GM12878 (cell line): ENCODE data around the gene AAMP. TPM values are rescaled to one million over a fixed set of nuclear protein-coding genes. Genes with fewer than 3 reads are reported as not detected.
A peak's percentile ranks its signal among the peaks of the same experiment; 100 is the strongest.

Source experiments
- ATAC-seq: fragments of 200-7000 bp; cut with Tn5 transposase; 3 replicates; pipeline ENCODE4 v1.9.1; 2020; ENCODE audit warnings: mild to moderate bottlenecking, moderate library complexity
- BruUV-seq: library from RNA; stranded (reverse); fragments of 400-500 nt; replicated peaks from 2 replicates; lab custom pipeline; 2021; lab: Mats Ljungman, UMichigan
- CTCF ChIA-PET: fragments of 300-600 bp; sonication (Branson Sonifier 250); formaldehyde crosslinking; extraction: SDS; loops from one replicate; lab custom pipeline; 2021; ENCODE audit warnings: inconsistent platforms; lab: Yijun Ruan, JAX
- POLR2A ChIA-PET: fragments of 350-600 bp; formaldehyde crosslinking; extraction: SDS; loops from one replicate; lab custom pipeline; 2021; ENCODE audit warnings: inconsistent platforms; lab: Charles Lee
- RAD21 ChIA-PET: fragments of 300-600 bp; sonication (Branson Sonifier 250); formaldehyde crosslinking; loops from one replicate; lab custom pipeline; 2023; ENCODE audit warnings: antibody characterized with exemption; ENCODE audit not compliant: unreplicated experiment; lab: Charles Lee
- SMC1A ChIA-PET: fragments of 300-600 bp; sonication (Branson Sonifier 250); formaldehyde crosslinking; loops from one replicate; lab custom pipeline; 2023; ENCODE audit not compliant: unreplicated experiment, uncharacterized antibody; lab: Charles Lee
- DNase-seq: peaks from one replicate; pipeline ENCODE4 v3.0.0-alpha.2; 2011; ENCODE audit warnings: low read depth, low spot score
- FAIRE-seq: peaks from 3 replicates; lab custom pipeline; 2011; peaks lifted over from hg19 to GRCh38; lab: Jason Lieb, UNC
- H2AFZ ChIP-seq: 2 replicates; pipeline ENCODE4 v1.6.0; 2011; ENCODE audit warnings: low read depth, low read length, control low read depth; ENCODE audit not compliant: control insufficient read depth
- H3K27ac ChIP-seq: 2 replicates; pipeline ENCODE4 v1.5.1; 2011; ENCODE audit warnings: control low read depth; ENCODE audit not compliant: control insufficient read depth, insufficient read depth
- H3K27me3 ChIP-seq, 2 experiments: replicated peaks in 1 of 2; 2 replicates each; pipeline versions ENCODE4 v1.6.0 to v1.6.1; 2011; ENCODE audit warnings: low read length in 1 of 2; ENCODE audit not compliant: control insufficient read depth in 2 of 2, insufficient read depth in 2 of 2
- H3K36me3 ChIP-seq, 2 experiments: 2 replicates each; pipeline ENCODE4 v1.5.1; 2011; ENCODE audit warnings: low read length in 1 of 2; ENCODE audit not compliant: control insufficient read depth in 2 of 2, insufficient read depth in 2 of 2
- H3K4me1 ChIP-seq: 2 replicates; pipeline ENCODE4 v1.6.1; 2011; ENCODE audit warnings: mild to moderate bottlenecking, low read length, moderate library complexity, mixed read lengths; ENCODE audit not compliant: control insufficient read depth, insufficient read depth
- H3K4me2 ChIP-seq: 2 replicates; pipeline ENCODE4 v1.6.0; 2011; ENCODE audit warnings: control low read depth; ENCODE audit not compliant: control insufficient read depth, insufficient read depth
- H3K4me3 ChIP-seq: fragments of 200-600 bp; sonication (generic); 2 replicates; pipeline ENCODE4 v1.5.1; 2016
- H3K79me2 ChIP-seq: 2 replicates; pipeline ENCODE4 v1.6.0; 2011; ENCODE audit warnings: low read length; ENCODE audit not compliant: control insufficient read depth, insufficient read depth
- H3K9ac ChIP-seq: 2 replicates; pipeline ENCODE4 v1.8.0; 2011; ENCODE audit warnings: low read length, control low read depth, mixed read lengths; ENCODE audit not compliant: control insufficient read depth, insufficient read depth
- H3K9me3 ChIP-seq: replicated peaks from 3 replicates; pipeline ENCODE4 v1.5.1; 2011; ENCODE audit warnings: mild to moderate bottlenecking, low read length; ENCODE audit not compliant: control insufficient read depth, insufficient read depth
- H4K20me1 ChIP-seq: 2 replicates; pipeline ENCODE4 v1.6.0; 2011; ENCODE audit not compliant: control insufficient read depth, insufficient read depth
- CHD2 ChIP-seq: IDR thresholded peaks from 2 replicates; pipeline ENCODE4 v1.6.1; 2011; ENCODE audit warnings: low read depth, low read length, improper control_type of control experiment, borderline replicate concordance
- IKZF2 ChIP-seq, 2 experiments: fragments of 450-650 bp; IDR thresholded peaks; 2 replicates each; pipeline ENCODE4 v1.6.1; 2017; ENCODE audit warnings: mild to moderate bottlenecking in 2 of 2, moderate library complexity in 2 of 2
- PML ChIP-seq: IDR thresholded peaks from 2 replicates; pipeline ENCODE4 v1.6.1; 2012; ENCODE audit warnings: low read length, inconsistent platforms
- PRDM15 ChIP-seq: fragments of 450-650 bp; formaldehyde crosslinking; IDR thresholded peaks from 2 replicates; pipeline ENCODE4 v1.4.0; 2020; ENCODE audit warnings: mild to moderate bottlenecking, moderate library complexity
- WGBS: methylation state at CpG from one replicate; pipeline ENCODE4 v1.1.6; 2016; ENCODE audit warnings: low lambda C conversion rate; ENCODE audit not compliant: insufficient replicate concordance, insufficient coverage; ENCODE audit errors: missing lambda C conversion rate; 5-methylcytosine and 5-hydroxymethylcytosine counted together
- in situ Hi-C: fragments of 300-500 bp; cut with MboI; formaldehyde crosslinking; loops from 9 replicates; pipeline ENCODE4 v1.14.3; 2018; ENCODE audit warnings: mixed read lengths
- intact Hi-C: fragments of 100-400 bp; cut with micrococcal nuclease; formaldehyde crosslinking; loops from one replicate; pipeline ENCODE4 v1.14.2; 2022; ENCODE audit not compliant: unreplicated experiment
- polyA plus RNA-seq, 11 experiments: library from polyadenylated mRNA; depleted of rRNA in 4 of 11; unstranded in 6 of 11; stranded (reverse) in 5 of 11; fragments of >200 nt; fragmentation: Nextera tagmentation in 4 of 11; fragmentation: Illumina TruSeq in 1 of 11; extraction: Ambion mirVana in 4 of 11; extraction: Trizol in 1 of 11; gene quantifications; 1 replicate in 1 of 11; 2 replicates in 10 of 11; pipeline versions ENCODE4 v1.2.1 to v1.2.3, GENCODE V29; 2011 to 2016; ENCODE audit warnings: inconsistent platforms in 2 of 11, missing spikeins in 2 of 11, low read depth in 1 of 11
- total RNA-seq, 4 experiments: library from RNA; depleted of rRNA in 3 of 4; stranded (reverse); fragments of >200 nt in 3 of 4; fragmentation: Illumina TruSeq in 1 of 4; extraction: Trizol in 1 of 4; gene quantifications; 2 replicates each; pipeline versions ENCODE4 v1.2.1 to v1.2.3, GENCODE V29; 2013 to 2021

Gene AAMP
- total and polyA plus RNA-seq, 10 of the 15 experiments (the other 5 are each of a cell fraction or from before 2014, with no cell fraction given): 4.4 to 140 (median 81.9) TPM

- RAD21 ChIA-PET: interaction anchor here (0.7 to 7.3 kb wide), 27 partner anchors 9 to 417 kb away, joined by 3 to 141 read pairs (median 4); partner anchors contain the start of genes BCS1L, CATIP, CTDSP1 and TMBIM1
- H2AFZ ChIP-seq: peak overlapping the region; percentile 66
- H3K36me3 ChIP-seq: peaks cover 20% of the 10 kb centered on the region in 2 experiments
- ATAC-seq (no peak), FAIRE-seq (no peak), DNase-seq (no peak)
- H3K4me2 ChIP-seq: peak overlapping the region; percentile 90
- peak overlapping the region; percentile 36 for H3K27ac ChIP-seq
- TF ChIP-seq IKZF2 (IDR thresholded peaks at IDR 0.05) (0 out of 4 replicates have a peak, but pooled peaks of 1 of the 2 experiments have one; percentile 20), PRDM15 (CRISPR knock-in tag) (no peak), CHD2 (no peak), PML (0 out of 2 replicates have a peak, but pooled peaks have one; percentile 0)
- BruUV-seq: no TSS peak
- intact Hi-C loops: loop anchor here (1.0 to 5.0 kb wide), 3 partner anchors 84 to 296 kb away; partner anchors contain the start of genes CNOT9 and USP37
- peaks cover 19% of the 10 kb centered on the region for H3K79me2 ChIP-seq
- CTCF ChIA-PET: interaction anchor here (0.7 to 7.0 kb wide), 27 partner anchors 10 to 416 kb away, joined by 3 to 154 read pairs (median 6); partner anchors contain the start of genes ARPC2, CATIP, GPBAR1 and RNF25
- H3K9me3 ChIP-seq: no peaks in the 10 kb centered on the region
- SMC1A ChIA-PET: interaction anchor here (0.6 to 7.6 kb wide), 18 partner anchors 17 to 300 kb away, joined by 3 to 194 read pairs (median 4); partner anchors contain the start of genes CATIP and TMBIM1
- WGBS: 2% methylated on average over 23 of the region's 23 CpGs
- H3K4me3 ChIP-seq: peak overlapping the region; percentile 88
- POLR2A ChIA-PET: interaction anchor here (0.5 to 6.8 kb wide), 18 partner anchors 13 to 806 kb away, joined by 3 to 84 read pairs (median 4); partner anchors contain the start of genes ARPC2 and TMBIM1
- H3K9ac ChIP-seq: peak overlapping the region; percentile 65
- no peaks in the 10 kb centered on the region for H4K20me1 ChIP-seq
- H3K4me1 ChIP-seq: peaks cover 18% of the 10 kb centered on the region
- no peaks in the 10 kb centered on the region for H3K27me3 ChIP-seq
- in situ Hi-C loops: no loop called here
Measured at GRCh38 chr2:218270721-218271486, 967 bp upstream of the AAMP start.
